GM19463 (cell line): ENCODE data around the gene PRKCH.

ENCODE experiments used
- ATAC-seq: cut with Tn5 transposase; IDR thresholded peaks from one replicate; pipeline ENCODE4 v1.9.1; 2021; ENCODE audit warnings: mild to moderate bottlenecking, moderate library complexity; ENCODE audit not compliant: unreplicated experiment

The PRKCH gene

GRCh38 chr14:61418746-61419145 lies 97.4 kb downstream of the PRKCH start:
- no peak for ATAC-seq

GRCh38 chr14:61419201-61419600 lies 97.8 kb downstream of the PRKCH start:
- ATAC-seq = no peak

- no peak for ATAC-seq
Observed at GRCh38 chr14:61420326-61420725, 98.9 kb downstream of the PRKCH start.

- ATAC-seq = no peak
Observed at GRCh38 chr14:61421212-61421923, 100.0 kb downstream of the PRKCH start.

- ATAC-seq = no peak
Observed at GRCh38 chr14:61426048-61426447, 104.7 kb downstream of the PRKCH start.

- ATAC-seq = no peak
Observed at GRCh38 chr14:61428261-61428660, 106.9 kb downstream of the PRKCH start.

- no peak for ATAC-seq
Observed at GRCh38 chr14:61429316-61429715, 107.9 kb downstream of the PRKCH start.

GRCh38 chr14:61430066-61430757 lies 108.8 kb downstream of the PRKCH start:
- no peak for ATAC-seq

- ATAC-seq = no peak
Observed at GRCh38 chr14:61433169-61433568, 111.8 kb downstream of the PRKCH start.

GRCh38 chr14:61433828-61434227 lies 112.4 kb downstream of the PRKCH start:
- no peak for ATAC-seq

- ATAC-seq = no peak
Observed at GRCh38 chr14:61434311-61434710, 112.9 kb downstream of the PRKCH start.

- no peak for ATAC-seq
Observed at GRCh38 chr14:61435563-61436337, 114.4 kb downstream of the PRKCH start.

GRCh38 chr14:61437381-61437780 lies 116.0 kb downstream of the PRKCH start:
- no peak for ATAC-seq

- ATAC-seq = no peak
Observed at GRCh38 chr14:61438036-61438435, 116.7 kb downstream of the PRKCH start.

GRCh38 chr14:61438497-61438859 lies 117.1 kb downstream of the PRKCH start:
- peak; percentile 39 for ATAC-seq

- peak; percentile 52 for ATAC-seq
Observed at GRCh38 chr14:61438860-61439765, 117.7 kb downstream of the PRKCH start.

GRCh38 chr14:61439779-61440418 lies 118.5 kb downstream of the PRKCH start:
- no peak for ATAC-seq

GRCh38 chr14:61443481-61443880 lies 122.1 kb downstream of the PRKCH start:
- ATAC-seq = no peak

GRCh38 chr14:61444215-61444768 lies 122.9 kb downstream of the PRKCH start:
- ATAC-seq = peak; percentile 90

- ATAC-seq = no peak
Observed at GRCh38 chr14:61451491-61451890, 130.1 kb downstream of the PRKCH start.
